Mesodermal cell (in vitro differentiated cells): Measurements from ENCODE around the gene TMEM33.

Source experiments
- H3K27ac ChIP-seq: 2 replicates; pipeline ENCODE4 v1.7.0; 2013; ENCODE audit warnings: mild to moderate bottlenecking, low read depth, low read length, moderate library complexity; ENCODE audit not compliant: severe bottlenecking
- H3K36me3 ChIP-seq: 2 replicates; pipeline ENCODE4 v1.7.1; 2013; ENCODE audit warnings: mild to moderate bottlenecking, low read length, moderate library complexity; ENCODE audit not compliant: control insufficient read depth, insufficient read depth
- H3K4me1 ChIP-seq: one replicate; pipeline ENCODE4 v1.7.1; 2013; ENCODE audit warnings: mild to moderate bottlenecking, low read length; ENCODE audit not compliant: insufficient read depth, control insufficient read depth, poor library complexity, severe bottlenecking
- H3K4me3 ChIP-seq: 2 replicates; pipeline ENCODE4 v1.7.0; 2013; ENCODE audit warnings: low read length, control low read depth, mild to moderate bottlenecking; ENCODE audit not compliant: insufficient read depth, poor library complexity, severe bottlenecking; ENCODE audit errors: extremely low read depth
- H3K9me3 ChIP-seq: 2 replicates; pipeline ENCODE4 v1.7.1; 2013; ENCODE audit warnings: mild to moderate bottlenecking, low read length, moderate library complexity; ENCODE audit not compliant: control insufficient read depth
- WGBS, 2 experiments: methylation state at CpG; one replicate each; pipeline ENCODE4 v1.1.5; 2013; ENCODE audit warnings: missing lambda C conversion rate in 2 of 2; ENCODE audit not compliant: insufficient coverage in 2 of 2; 5-methylcytosine and 5-hydroxymethylcytosine counted together

Gene TMEM33

DNA sequence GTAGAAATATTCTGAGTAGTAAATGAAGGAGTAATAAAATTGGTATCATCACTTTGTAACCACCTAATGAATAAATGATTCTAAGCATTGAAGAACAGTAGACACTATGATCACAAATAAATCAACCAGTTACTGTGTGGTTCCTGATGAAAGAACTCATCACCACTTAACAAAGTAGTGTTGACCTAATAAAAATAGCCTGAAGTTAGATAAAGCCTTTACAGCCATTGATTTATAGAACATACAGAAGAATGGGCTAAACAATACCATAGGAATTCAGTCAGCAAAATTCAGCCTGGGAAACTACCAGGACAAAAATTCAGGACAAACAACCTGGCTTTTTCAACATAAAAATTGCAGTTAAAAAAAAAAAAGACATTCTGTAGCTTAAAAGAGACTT, 64.1 kb downstream of the TMEM33 start:
- no peaks in the 10 kb centered on the region for H3K9me3 ChIP-seq
- H3K4me1 ChIP-seq: no peaks in the 10 kb centered on the region

DNA sequence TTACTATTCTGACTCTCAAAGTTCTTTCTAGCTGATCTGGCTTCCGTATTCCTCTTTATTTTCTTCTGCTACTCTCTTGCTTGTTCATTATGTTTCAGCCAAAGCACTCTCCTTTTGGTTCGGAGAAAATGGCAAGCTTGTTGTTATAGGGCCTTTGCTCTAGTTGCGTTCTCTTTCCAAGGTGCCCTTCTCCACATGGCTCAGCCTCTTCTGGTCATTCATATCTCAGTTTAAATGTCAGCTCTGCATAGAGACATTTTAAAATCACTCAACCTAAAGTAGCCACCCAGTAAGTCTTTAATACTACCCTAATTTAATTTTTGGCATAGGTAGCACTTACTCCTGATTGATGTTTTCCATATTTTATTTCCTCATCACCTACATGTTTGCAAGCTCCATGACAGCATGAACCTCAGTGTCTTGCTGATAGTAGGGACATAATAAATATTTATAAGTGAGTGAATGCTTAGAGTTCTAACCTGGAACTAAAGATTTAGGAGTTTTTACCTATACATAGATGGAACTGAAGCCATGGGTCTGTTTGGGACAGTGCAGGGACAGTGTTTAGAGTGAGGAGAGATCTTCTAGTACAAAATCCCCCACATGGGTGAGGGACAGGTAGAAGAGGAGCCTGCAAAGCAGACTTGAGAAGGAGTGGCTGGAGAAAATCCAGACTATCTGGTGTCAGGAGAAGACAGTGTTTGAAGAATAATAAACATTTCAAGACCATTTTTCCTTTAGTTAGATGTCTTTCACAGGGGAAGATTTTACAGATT, 73.0 kb downstream of the TMEM33 start:
- Histone ChIP-seq H3K4me1 (no peaks in the 10 kb centered on the region), H3K27ac (no peak overlapping the region), H3K9me3 (no peaks in the 10 kb centered on the region), H3K36me3 (peaks cover 30% of the 10 kb centered on the region), H3K4me3 (no peak overlapping the region)
- 100% methylated on average over 1 to 3 of the region's 3 CpGs for WGBS, 2 experiments

More for the DNA sequence above, 64.1 kb downstream of the TMEM33 start:
- Histone ChIP-seq H3K27ac (no peak overlapping the region), H3K4me3 (no peak overlapping the region), H3K36me3 (peaks cover 21% of the 10 kb centered on the region)
